Cardiac muscle cell (in vitro differentiated cells and primary cell): Measurements from ENCODE around the gene GINS1. TPM values are rescaled to one million over a fixed set of nuclear protein-coding genes. Genes with fewer than 3 reads are reported as not detected.
A peak's percentile ranks its signal among the peaks of the same experiment; 100 is the strongest.

Experiments
- DNase-seq, 2 donors: peaks; one replicate each; pipeline versions ENCODE4 v3.0.0 to v3.0.0-alpha.2; 2010 to 2017; ENCODE audit warnings: low read depth in 1 of 2, low spot score in 1 of 2
- H3K27ac ChIP-seq: fragments of 200-600 bp; sonication (generic); 2 replicates; pipeline ENCODE4 v1.5.1; 2016
- H3K27me3 ChIP-seq: fragments of 200-600 bp; sonication (generic); 2 replicates; pipeline ENCODE4 v1.6.0; 2016; ENCODE audit warnings: control low read depth
- H3K36me3 ChIP-seq: fragments of 200-600 bp; sonication (generic); 2 replicates; pipeline ENCODE4 v1.5.1; 2016; ENCODE audit warnings: control low read depth
- H3K4me1 ChIP-seq: fragments of 200-600 bp; sonication (generic); 2 replicates; pipeline ENCODE4 v1.8.1; 2017; ENCODE audit warnings: low read depth, mild to moderate bottlenecking, mixed run types
- H3K4me3 ChIP-seq: fragments of 200-600 bp; sonication (generic); 2 replicates; pipeline ENCODE4 v1.5.1; 2016; ENCODE audit warnings: mild to moderate bottlenecking
- H3K9me3 ChIP-seq: fragments of 200-600 bp; sonication (generic); 2 replicates; pipeline ENCODE4 v1.5.1; 2017; ENCODE audit warnings: low read depth, mild to moderate bottlenecking, control low read depth
- polyA plus RNA-seq: library from polyadenylated mRNA; unstranded; fragments of >200 nt; fragmentation: Nextera tagmentation; extraction: Ambion mirVana; gene quantifications from 2 replicates; pipeline ENCODE4 v1.2.1, GENCODE V29; 2016
- total RNA-seq: library from RNA; depleted of rRNA; stranded (reverse); fragments of >200 nt; gene quantifications from 2 replicates; pipeline ENCODE4 v1.2.3, GENCODE V29; 2016
- TF ChIP-seq, protein P1 (sequence below): IDR thresholded peaks from 2 replicates; pipeline ENCODE4 v1.5.1; 2012; ENCODE audit warnings: low read depth, mild to moderate bottlenecking, low read length

Gene GINS1
- total and polyA plus RNA-seq, 2 experiments from 2014 or later = 9.6 to 10.5 TPM

DNA sequence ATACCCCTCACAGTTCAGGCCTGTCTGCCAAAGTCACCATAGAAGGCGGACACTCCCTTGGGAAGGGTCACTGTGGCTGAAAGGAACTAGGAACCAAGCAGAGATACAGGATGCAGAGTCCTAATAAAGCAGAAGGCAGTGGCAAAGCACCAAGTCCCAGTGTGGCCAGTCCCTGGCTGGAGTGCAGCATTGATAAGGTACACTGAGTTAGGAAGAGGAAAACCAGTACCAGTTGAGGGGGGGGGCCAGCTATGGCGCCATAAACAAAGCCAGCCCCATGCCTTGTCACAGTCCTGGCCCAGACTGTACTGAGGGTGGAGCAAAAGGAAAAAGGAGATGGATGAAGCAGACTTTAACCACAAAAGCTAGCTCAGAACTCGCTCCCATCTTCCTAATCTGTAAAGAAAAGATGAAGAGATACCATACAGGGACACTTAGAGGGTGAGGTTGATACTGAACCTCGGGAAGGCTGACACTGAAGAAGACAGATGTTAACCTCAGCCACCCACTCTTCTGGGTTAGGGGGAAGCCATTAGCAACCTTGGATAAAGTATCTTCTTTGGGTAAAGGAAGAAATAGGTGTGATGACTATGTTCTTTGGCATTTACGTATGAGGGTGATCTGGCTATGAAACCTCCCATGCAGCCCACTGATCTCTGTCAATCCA, 24.6 kb upstream of the GINS1 start:
- Histone ChIP-seq H3K4me3 (no peak overlapping the region), H3K27me3 (no peaks in the 10 kb centered on the region), H3K9me3 (no peaks in the 10 kb centered on the region), H3K27ac (no peak overlapping the region), H3K4me1 (peaks cover 16% of the 10 kb centered on the region), H3K36me3 (no peaks in the 10 kb centered on the region)
- TF ChIP-seq, protein P1, sequence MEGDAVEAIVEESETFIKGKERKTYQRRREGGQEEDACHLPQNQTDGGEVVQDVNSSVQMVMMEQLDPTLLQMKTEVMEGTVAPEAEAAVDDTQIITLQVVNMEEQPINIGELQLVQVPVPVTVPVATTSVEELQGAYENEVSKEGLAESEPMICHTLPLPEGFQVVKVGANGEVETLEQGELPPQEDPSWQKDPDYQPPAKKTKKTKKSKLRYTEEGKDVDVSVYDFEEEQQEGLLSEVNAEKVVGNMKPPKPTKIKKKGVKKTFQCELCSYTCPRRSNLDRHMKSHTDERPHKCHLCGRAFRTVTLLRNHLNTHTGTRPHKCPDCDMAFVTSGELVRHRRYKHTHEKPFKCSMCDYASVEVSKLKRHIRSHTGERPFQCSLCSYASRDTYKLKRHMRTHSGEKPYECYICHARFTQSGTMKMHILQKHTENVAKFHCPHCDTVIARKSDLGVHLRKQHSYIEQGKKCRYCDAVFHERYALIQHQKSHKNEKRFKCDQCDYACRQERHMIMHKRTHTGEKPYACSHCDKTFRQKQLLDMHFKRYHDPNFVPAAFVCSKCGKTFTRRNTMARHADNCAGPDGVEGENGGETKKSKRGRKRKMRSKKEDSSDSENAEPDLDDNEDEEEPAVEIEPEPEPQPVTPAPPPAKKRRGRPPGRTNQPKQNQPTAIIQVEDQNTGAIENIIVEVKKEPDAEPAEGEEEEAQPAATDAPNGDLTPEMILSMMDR = no peak
- no peak for DNase-seq

DNA sequence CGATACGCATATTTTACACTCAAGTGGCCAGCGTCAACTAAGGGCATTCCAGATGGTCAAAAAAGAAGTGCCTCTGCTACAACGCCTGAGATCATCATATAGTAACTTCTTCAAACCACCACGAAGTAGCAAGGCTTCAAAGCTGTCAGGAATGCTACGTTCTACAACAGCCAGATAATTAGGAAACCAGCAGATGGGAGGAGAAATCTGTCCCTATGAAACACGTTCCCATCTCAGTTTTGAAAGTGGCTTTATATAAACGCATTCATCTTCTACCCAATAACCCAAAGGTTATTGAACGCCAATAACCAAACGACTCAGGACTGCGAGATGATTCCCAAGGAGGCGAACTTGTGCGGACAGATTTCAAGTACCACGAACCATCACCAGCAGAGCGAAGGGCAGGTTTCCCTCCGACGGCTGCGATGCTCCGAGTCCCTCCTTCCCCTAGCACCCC, 18.0 kb upstream of the GINS1 start:
- H3K4me3 ChIP-seq = peak overlapping the region; percentile 70
- no peaks in the 10 kb centered on the region for H3K27me3 ChIP-seq
- peak overlapping the region; percentile 95 for H3K27ac ChIP-seq
- peaks cover 5% of the 10 kb centered on the region for H3K4me1 ChIP-seq
- H3K36me3 ChIP-seq = no peaks in the 10 kb centered on the region
- TF ChIP-seq, protein P1 = no peak
- DNase-seq = peak; percentile 10 to 34
- no peaks in the 10 kb centered on the region for H3K9me3 ChIP-seq

DNA sequence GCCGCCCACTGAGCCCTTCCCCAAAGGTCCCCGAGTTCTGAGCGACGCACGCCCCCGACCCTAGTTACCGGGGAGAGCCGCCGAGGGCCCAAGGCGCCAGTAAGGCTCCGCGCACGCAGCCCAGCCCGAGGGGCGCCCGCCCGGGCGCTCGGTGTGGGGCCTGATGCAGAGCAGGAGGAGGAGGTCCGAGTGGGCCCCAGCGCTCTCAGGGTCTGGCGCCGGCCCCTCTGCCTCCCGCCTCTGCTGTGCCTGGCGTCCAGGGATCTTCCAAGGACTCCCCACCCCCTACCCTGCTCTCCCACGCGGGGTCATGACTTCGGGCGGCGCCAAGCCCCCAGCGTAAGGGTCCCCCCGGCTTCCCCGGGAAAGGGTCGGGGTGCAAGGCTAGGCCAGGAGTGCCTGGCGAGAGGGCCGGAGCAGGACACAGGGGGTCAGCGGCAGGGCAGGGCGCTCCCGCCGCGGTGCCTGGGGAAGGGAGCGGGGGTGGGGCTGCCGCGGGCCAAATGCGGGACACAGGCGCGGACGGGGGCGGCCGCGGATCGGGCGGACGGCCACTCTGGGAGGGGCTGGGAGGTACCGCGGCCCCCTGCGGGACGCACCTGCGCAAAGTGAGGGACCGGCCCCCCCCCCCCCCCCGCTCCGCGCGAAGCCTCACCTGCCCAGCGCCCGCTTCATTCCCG, 17.5 kb upstream of the GINS1 start:
- Histone ChIP-seq H3K4me1 (peaks cover 5% of the 10 kb centered on the region), H3K9me3 (no peaks in the 10 kb centered on the region), H3K27me3 (no peaks in the 10 kb centered on the region), H3K27ac (peak overlapping the region; percentile 95), H3K4me3 (peak overlapping the region; percentile 70), H3K36me3 (no peaks in the 10 kb centered on the region)
- DNase-seq = peak; percentile 17 to 74
- TF ChIP-seq, protein P1 = no peak

DNA sequence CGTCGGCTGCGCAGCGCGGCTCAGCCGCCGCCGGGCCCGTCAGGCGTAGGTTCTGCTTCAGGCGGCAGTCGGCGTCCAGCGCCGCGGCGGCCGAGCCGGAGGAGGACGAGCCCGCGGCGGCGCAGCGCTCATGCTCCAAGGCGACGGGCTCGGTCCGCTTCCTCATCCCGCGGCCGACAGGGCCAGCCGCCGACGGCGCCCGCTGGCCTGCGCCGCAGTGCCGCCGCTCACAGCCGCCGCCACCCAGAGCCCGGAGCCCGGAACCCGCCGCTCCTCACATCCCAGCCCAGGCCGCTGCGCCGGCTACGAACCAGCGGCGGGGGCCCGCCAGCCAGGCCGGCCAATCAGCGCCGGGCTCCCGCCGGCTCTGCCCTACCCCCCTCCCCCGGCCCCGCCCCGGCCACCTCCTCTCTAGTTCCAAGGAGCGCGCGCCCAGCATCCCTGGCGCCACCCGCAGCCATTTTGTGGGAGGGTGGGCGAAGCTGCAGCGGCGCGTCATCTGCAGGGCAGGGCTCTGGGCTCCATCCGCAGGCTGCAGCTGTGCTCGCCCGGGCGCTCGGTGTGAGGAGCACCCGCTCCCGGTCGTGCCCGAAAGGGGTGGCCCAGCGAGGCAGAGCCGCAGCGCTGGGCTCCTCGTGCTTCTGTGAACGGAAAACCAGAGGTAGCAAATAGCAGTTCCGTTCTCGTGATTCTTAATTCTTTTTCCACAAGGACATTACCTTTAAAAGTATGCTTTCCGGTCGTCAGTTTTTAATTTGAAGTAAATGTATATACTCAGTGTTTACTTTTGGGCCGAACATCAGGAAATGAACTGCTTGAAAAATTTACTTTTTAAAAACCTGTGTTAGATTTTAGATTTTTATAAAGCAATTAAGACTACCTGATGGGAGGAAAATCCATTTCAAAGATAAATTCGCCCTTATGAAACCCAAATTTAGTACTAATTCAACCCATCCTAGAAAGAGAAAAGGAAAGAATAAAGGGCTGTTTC, 16.6 kb upstream of the GINS1 start, which contains the start of gene ABHD12:
TSS of gene ABHD12 (minus strand) at position 298 of the 991 bp plus-strand sequence. CDS start at position 166, 132 bp downstream.
- Histone ChIP-seq H3K27ac (peak within 1 kb of the TSS; percentile 95), H3K4me3 (peak within 1 kb of the TSS; percentile 70), H3K27me3 (no peaks in the 10 kb centered on the region), H3K9me3 (no peaks in the 10 kb centered on the region), H3K36me3 (no peaks in the 10 kb centered on the region), H3K4me1 (peaks cover 5% of the 10 kb centered on the region)
- peak; percentile 98 for DNase-seq
- TF ChIP-seq, protein P1 = peak; percentile 4

DNA sequence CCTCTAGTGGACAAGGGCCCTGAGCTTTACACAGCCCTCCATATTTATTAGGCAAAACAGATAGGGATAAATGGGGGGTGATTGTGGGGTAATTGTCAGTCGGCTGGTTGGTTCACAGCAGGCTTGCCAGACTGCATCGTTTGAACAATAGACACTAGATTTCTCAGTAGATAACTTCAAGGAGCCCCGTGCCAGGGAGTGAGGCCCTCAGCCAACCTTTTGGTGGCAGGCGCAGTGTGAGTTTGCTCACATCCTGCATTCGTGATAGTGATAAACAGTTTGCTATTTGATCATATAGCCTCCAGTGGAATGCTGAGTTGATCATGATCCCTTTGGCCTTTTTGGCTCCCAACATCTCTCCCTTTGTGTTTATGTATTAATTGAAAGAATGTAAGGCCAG, 13.2 kb upstream of the GINS1 start:
- Histone ChIP-seq H3K4me1 (peaks cover 5% of the 10 kb centered on the region), H3K27me3 (no peaks in the 10 kb centered on the region), H3K9me3 (no peaks in the 10 kb centered on the region), H3K27ac (no peak overlapping the region), H3K4me3 (no peak overlapping the region), H3K36me3 (no peaks in the 10 kb centered on the region)
- DNase-seq = no peak
- TF ChIP-seq, protein P1 = no peak
